ENCODE data around the gene ASTN1.

DNA sequence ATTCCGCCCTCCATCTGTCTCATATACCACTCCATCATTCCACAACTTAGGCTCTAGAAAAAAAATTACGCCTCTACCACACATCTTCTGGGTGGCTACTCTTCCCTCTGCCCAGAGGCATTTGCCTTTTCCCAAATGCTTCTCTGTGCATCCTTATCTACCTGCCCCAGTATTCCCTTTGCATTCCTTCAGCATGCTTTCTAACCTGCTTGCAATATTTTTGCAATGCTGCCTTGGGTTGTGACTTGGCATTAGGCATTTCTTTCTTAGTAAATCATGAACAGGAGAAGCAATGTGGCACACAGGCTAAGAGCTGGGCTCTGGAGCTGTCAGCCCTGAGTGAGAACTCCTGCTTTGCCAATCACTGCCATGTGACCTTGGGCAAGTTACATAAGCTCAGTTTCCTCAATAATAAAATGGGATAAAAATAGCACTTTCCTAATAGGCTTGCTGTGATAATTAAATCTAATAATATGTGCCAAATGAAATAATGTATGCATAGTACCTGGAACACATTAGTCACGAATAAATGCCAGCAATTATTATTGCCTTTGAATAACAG is 276.0 kb downstream of the ASTN1 start:
- TF ChIP-seq CTCF (IDR thresholded peaks at IDR 0.05), result no peak
- TF ChIP-seq POLR2AphosphoS5 (IDR thresholded peaks at IDR 0.05; ENCODE audit: low read depth, low read length), result no peak

All from Panc1 (cell line).